RKO (cell line): ENCODE data around the gene BRD7.
"Not testable (repeated sequence)": the region's sequence is repeated elsewhere in the genome, so short reads cannot be mapped to it uniquely, and the experiment has no call there.

ENCODE experiments used
- DNase-seq: peaks from one replicate; pipeline ENCODE4 v3.0.0-alpha.2; 2016; ENCODE audit warnings: low spot score

BRD7 gene

DNA sequence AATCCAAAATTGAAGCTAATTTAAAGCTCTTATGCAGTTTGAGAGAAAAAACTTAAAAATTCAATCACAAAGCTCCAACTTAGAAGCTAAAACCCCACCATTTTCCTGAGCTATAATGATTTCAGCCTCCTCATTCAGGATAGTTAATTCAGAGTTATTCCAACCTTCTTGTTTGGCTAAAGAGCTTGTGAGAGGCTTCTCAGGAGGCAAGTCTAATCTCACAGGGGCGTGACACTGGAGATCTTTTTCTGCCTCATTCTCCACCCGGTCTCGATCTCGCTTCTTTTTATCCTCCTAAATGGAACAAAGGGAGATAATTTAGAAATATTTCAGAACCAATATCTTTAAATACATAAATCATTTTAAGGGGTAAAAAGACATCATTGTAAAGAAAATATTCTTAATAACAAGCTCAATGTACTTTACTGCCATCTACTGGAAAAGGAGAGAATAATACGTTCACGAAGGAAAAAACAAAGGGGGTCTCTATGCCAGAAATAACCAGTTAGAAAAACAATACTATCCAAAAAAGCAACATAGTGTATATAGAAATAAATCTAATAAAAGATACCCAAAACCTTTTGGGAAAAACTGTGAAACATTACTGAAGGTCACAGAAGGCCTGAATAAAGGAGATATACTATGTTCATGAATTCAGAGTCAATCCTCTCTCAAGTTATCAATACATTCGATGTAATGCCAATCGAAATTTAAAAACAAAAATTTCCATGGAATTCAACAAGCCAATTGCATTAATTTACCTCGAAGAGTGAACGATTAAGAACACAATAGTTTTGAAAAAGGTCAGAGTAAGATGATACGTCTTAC is 13.9 kb downstream of the BRD7 start:
- peak; percentile 53 for DNase-seq

DNA sequence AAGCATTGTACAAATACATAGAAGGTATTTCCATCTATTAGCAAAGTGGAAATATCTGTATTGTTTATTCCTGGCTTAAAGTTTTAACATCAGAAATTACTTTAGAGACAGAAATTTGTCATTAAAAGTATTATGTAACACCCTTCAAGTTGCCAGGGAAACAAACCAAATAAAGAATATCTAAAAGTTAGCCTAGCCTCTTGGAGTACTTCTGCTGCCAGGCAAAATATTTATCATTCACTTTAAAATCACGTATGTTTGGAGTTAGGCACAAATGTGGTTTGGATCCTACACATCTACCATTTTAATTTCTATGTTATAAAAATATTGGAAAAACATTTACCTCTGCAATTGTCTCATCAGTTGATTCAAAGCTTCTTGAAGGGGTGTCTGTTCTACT is 14.7 kb downstream of the BRD7 start:
- no peak for DNase-seq

DNA sequence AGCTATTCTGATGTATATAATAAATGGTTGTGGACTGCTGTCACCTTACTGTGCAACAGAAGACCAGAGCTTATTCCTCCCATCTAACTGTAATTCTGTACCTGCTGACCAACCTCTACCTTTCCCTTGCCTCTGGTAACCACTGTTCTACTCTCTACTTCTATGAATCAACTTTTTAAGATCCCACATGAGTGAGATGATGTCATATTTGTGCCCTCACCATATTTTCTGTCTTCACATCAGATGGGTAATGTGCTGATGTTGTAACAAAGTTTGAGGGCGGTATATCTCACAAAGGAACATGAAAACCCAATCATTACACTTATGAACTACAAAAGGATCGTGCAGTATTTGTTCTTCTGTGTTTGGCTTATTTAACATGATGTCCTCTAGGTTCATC is 16.8 kb downstream of the BRD7 start:
- no peak for DNase-seq

DNA sequence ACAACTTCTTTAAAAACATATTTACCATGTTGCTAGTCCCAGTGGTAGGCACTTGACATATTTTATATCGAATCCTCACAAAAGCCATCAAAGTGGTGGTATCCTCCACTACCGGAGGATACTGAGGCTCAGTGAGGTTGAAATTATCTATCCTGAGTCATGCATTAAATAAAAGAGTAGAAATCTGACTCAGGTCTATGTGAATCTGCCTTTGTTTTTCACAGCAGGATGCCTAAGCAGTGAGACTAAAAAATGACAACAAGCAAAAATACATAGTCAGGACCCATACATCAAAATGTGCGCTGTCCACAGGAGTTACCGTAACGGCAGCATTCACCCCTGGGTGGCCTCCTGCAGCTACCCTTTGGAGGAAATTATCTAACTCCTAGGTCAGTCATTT is 17.7 kb downstream of the BRD7 start:
- DNase-seq = no peak

DNA sequence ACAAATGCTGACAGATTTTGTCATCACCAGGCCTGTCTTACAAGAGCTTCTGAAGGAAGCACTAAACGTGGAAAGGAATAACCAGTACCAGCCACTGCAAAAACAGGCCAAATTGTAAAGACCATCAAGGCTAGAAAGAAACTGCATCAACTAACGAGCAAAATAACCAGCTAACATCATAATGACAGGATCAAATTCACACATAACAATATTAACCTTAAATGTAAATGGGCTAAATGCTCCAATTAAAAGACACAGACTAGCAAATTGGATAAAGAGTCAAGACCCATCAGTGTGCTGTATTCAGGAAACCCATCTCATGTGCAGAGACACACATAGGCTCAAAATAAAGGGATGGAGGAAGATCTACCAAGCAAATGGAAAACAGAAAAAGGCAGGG is 23.6 kb downstream of the BRD7 start:
- not testable (repeated sequence) for DNase-seq

DNA sequence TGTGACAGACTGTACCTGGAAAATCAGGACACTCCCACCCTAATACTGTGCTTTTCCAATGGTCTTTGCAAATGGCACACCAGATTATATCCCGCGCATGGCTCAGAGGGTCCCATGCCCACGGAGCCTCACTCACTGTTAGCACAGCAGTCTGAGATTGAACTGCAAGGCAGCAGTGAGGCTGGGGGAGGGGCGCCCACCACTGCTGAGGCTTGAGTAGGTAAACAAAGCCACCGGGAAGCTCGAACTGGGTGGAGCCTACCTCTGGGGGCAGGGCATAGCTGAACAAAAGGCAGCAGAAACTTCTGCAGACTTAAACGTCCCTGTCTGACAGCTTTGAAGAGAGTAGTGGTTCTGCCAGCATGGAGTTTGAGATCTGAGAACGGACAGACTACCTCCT is 25.2 kb downstream of the BRD7 start:
- not testable (repeated sequence) for DNase-seq

- DNase-seq = no peak
These were observed 28.2 kb downstream of the BRD7 start for GRCh38 chr16:50340578-50340977.

GRCh38 chr16:50338371-50339231 is 30.2 kb downstream of the BRD7 start:
- DNase-seq = no peak

- no peak for DNase-seq
These were observed 31.9 kb downstream of the BRD7 start for GRCh38 chr16:50336884-50337283.

- DNase-seq = peak; percentile 25
These were observed 33.4 kb downstream of the BRD7 start for GRCh38 chr16:50335196-50335958.

GRCh38 chr16:50334106-50334975 is 34.4 kb downstream of the BRD7 start:
- no peak for DNase-seq

GRCh38 chr16:50332599-50332998 is 36.2 kb downstream of the BRD7 start:
- no peak for DNase-seq

DNA sequence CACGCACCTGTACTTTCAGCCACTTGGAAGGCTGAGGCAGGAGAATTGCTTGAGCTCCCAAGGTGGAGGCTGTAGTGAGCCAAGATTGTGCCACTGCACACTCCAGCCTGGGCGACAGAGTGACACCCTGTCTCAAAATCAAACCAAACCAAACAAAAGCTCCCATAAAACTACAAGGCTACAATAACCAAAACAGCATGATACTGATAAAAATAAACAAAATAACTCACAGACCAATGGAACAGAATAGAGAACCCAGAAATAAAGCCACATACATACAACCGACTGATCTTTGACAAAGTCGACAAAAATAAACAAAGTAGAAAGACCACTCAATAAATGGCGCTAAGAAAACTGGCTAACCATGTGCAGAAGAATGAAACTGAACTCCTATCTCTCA is 37.2 kb downstream of the BRD7 start:
- DNase-seq = no peak

GRCh38 chr16:50329446-50330189 is 39.2 kb downstream of the BRD7 start:
- DNase-seq = no peak

DNA sequence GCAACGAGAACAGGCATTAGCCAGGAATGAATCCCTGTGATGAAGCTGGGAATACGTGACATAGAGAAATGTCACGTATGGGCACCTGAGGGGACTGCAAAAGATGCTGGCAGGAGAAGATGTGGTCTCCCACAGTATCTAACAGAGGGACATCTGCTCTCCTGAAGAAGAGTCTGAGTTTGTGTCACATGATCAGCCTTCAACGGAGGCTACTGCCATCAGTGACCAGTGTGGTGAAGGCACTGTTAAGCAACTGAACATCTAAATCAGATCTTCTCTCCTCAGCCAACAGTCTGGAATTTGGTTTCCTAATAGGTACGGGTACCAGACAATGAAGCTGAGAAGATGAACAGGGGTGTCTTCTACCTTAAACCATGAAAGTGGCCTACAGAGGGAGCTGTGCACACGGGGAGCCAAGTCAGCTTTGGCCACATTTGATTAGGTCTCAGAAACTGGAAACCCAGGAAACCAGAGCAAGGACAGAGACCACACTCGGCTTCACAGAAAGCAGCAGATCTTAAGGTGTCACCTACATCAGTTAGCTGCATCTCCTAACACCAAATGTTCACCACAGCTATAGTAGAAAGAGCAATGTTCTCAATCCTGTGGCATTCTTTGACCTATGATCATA is 41.8 kb downstream of the BRD7 start:
- DNase-seq = peak; percentile 32

- DNase-seq = no peak
These were observed 42.5 kb downstream of the BRD7 start for GRCh38 chr16:50326264-50326663.

GRCh38 chr16:50324345-50324744 is 44.4 kb downstream of the BRD7 start:
- DNase-seq = no peak

GRCh38 chr16:50323335-50324011 is 45.3 kb downstream of the BRD7 start:
- peak; percentile 66 for DNase-seq

DNA sequence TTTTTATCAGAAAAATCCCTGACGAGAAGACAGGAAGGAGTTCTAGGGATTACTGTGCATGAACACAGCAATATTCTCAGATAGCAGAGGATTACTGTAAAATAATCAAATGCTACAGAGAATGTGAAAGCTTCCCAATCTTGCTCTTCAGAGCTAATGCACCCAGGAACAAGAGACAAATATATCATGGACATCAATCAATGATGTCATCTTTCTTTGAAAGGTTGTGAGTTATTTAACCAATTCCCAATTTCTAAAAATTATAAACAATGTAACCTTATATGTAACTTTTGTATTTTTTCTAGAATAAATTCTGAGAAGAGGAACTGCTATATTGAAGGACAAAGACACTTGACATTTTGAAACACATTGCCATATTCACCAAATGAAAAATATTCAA is 46.5 kb downstream of the BRD7 start:
- no peak for DNase-seq

DNA sequence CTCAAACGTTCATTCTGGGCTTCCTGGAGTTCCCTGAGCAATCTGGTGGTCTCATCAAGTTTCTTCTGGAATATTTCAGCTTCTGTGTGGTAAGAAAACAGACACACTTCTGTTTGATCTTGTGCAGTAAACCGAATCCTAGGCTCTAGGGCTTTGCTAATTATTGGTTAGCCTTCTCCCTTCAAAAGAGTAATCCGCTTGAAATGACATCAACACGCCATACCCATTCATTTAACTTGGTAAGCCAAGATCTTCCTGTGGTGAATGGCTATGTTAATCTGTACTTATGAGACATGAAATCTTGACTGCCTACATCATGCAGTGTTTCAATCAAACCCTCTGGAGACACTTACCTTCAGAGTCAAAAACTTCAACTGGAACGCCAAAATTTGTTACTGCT is 48.5 kb downstream of the BRD7 start:
- DNase-seq = no peak
